Pericardium fibroblast (primary cell): Measurements from ENCODE around the gene PROCA1. TPM values are rescaled to one million over a fixed set of nuclear protein-coding genes. Genes with fewer than 3 reads are reported as not detected.

Source experiments
- total RNA-seq: library from RNA; depleted of rRNA; stranded (reverse); fragments of >200 nt; gene quantifications from 2 replicates; pipeline ENCODE4 v1.2.3, GENCODE V29; 2015

Gene PROCA1
- 2.0 TPM in 1 of 2 replicates, not detected in the other for total RNA-seq

GRCh38 chr17:28711723-28712031 lies at the start of gene PROCA1:
Gene PROCA1, minus strand, starts transcription at chr17:28711888. Its CDS starts 228 bp downstream, at chr17:28711660.

GRCh38 chr17:28743243-28744103 lies 31.8 kb upstream of the PROCA1 start, which contains the start of gene TRAF4:
Gene TRAF4, plus strand, starts transcription at chr17:28744011. Its CDS starts 102 bp downstream, at chr17:28744113.

GRCh38 chr17:28728364-28729200 lies 16.9 kb upstream of the PROCA1 start, which contains the start of gene NEK8:
Gene NEK8, plus strand, starts transcription at chr17:28728788. Its CDS starts 26 bp downstream, at chr17:28728814.

GRCh38 chr17:28726226-28726626 lies 14.5 kb upstream of the PROCA1 start, which contains the start of gene TLCD1:
Gene TLCD1, minus strand, starts transcription at chr17:28726233. Its CDS starts 136 bp downstream, at chr17:28726097.

GRCh38 chr17:28717578-28718332 lies 6.1 kb upstream of the PROCA1 start, which contains the start of gene RAB34:
Gene RAB34, minus strand, starts transcription at chr17:28717868. Its CDS starts 602 bp downstream, at chr17:28717266.

GRCh38 chr17:28661635-28662526 lies 49.8 kb downstream of the PROCA1 start, which contains the start of the genes SDF2 and SUPT6H:
Gene SDF2, minus strand, starts transcription at chr17:28661906. Its CDS starts 30 bp downstream, at chr17:28661876.
Gene SUPT6H, plus strand, starts transcription at chr17:28662205. Its CDS starts 11,197 bp downstream, at chr17:28673402.

Other genes starting within 250 kb of the PROCA1 start
- not detected in 2 replicates for gene SLC13A2, start 238.2 kb downstream of the PROCA1 start, total RNA-seq
- 0.12 TPM in 1 of 2 replicates, not detected in the other for gene FOXN1, start 205.5 kb downstream of the PROCA1 start, total RNA-seq
- 36.6 and 39.7 TPM in 2 replicates for gene UNC119, start 159.3 kb downstream of the PROCA1 start, total RNA-seq
- gene PIGS, start 140.4 kb downstream of the PROCA1 start, total RNA-seq, result 56.1 and 82.5 TPM in 2 replicates
- 69.6 and 136 TPM in 2 replicates for gene ALDOC, start 135.0 kb downstream of the PROCA1 start, total RNA-seq
- 2.7 and 3.7 TPM in 2 replicates for gene SPAG5, start 112.9 kb downstream of the PROCA1 start, total RNA-seq
- gene RSKR, start 97.7 kb downstream of the PROCA1 start, total RNA-seq, result 1.3 and 8.6 TPM in 2 replicates
- 73.8 and 81.3 TPM in 2 replicates for gene BLTP2, start 66.7 kb downstream of the PROCA1 start, total RNA-seq
- 41.2 and 63.9 TPM in 2 replicates for gene SDF2, start 50.0 kb downstream of the PROCA1 start, total RNA-seq
- 29.5 and 30.7 TPM in 2 replicates for gene SUPT6H, start 49.7 kb downstream of the PROCA1 start, total RNA-seq
- 273 and 356 TPM in 2 replicates for gene RAB34, start 6.0 kb upstream of the PROCA1 start, total RNA-seq
- gene RPL23A, start 8.1 kb upstream of the PROCA1 start, total RNA-seq, result 831 and 1,309 TPM in 2 replicates
- 11.8 and 20.7 TPM in 2 replicates for gene TLCD1, start 14.3 kb upstream of the PROCA1 start, total RNA-seq
- 2.3 and 2.8 TPM in 2 replicates for gene NEK8, start 16.9 kb upstream of the PROCA1 start, total RNA-seq
- 17.9 and 27.9 TPM in 2 replicates for gene TRAF4, start 32.1 kb upstream of the PROCA1 start, total RNA-seq
- 7.3 and 10.5 TPM in 2 replicates for gene FAM222B, start 130.9 kb upstream of the PROCA1 start, total RNA-seq
- gene ERAL1, start 143.1 kb upstream of the PROCA1 start, total RNA-seq, result 45.0 and 48.6 TPM in 2 replicates
- gene FLOT2, start 185.8 kb upstream of the PROCA1 start, total RNA-seq, result 34.2 and 60.9 TPM in 2 replicates
- 5.0 and 7.8 TPM in 2 replicates for gene DHRS13, start 191.2 kb upstream of the PROCA1 start, total RNA-seq
- gene PHF12, start 239.6 kb upstream of the PROCA1 start, total RNA-seq, result 14.2 and 16.8 TPM in 2 replicates